ENCODE measurements around the gene DOCK10. TPM values are rescaled to one million over a fixed set of nuclear protein-coding genes. Genes with fewer than 3 reads are reported as not detected.

Gene DOCK10
- total and polyA plus RNA-seq, 2 donors (not counting 3 experiments of a cell fraction or from before 2014, with no cell fraction given), result 5.8 to 23.0 TPM

- FAIRE-seq (no peak), DNase-seq (ENCODE audit: low read depth, low spot score) (no peak)
- H3K79me2 ChIP-seq (ENCODE audit: control insufficient read depth, insufficient read depth, low read length), result no peaks in the 10 kb centered on the region
- CTCF ChIA-PET, result interaction anchor here (0.8 kb wide), 1 partner anchor 271 kb away, joined by 3 read pairs; no protein-coding TSS in a partner anchor
- peaks cover 6% of the 10 kb centered on the region for H3K4me1 ChIP-seq (ENCODE audit: control insufficient read depth, extremely low read depth, insufficient read depth, low read length)
- intact Hi-C loops (cut with micrococcal nuclease), result no loop called here
- no peak overlapping the region for H3K9ac ChIP-seq (replicated peaks; ENCODE audit: extremely low read depth, insufficient read depth, low read length)
- H3K36me3 ChIP-seq (ENCODE audit: control insufficient read depth in 2 of 2, extremely low read depth in 1 of 2, insufficient read depth in 2 of 2, low read length in 2 of 2), result no peaks in the 10 kb centered on the region
- no peaks in the 10 kb centered on the region for H3K9me1 ChIP-seq (replicated peaks; ENCODE audit: control insufficient read depth, extremely low read depth, insufficient read depth, low read length)
- POLR2A ChIA-PET, result no interaction called here
- no peak overlapping the region for H3K27ac ChIP-seq (ENCODE audit: insufficient read depth, low read depth, low read length)
- no peaks in the 10 kb centered on the region for H4K20me1 ChIP-seq (replicated peaks; ENCODE audit: control insufficient read depth, extremely low read depth, insufficient read depth, low read length)
- H3K27me3 ChIP-seq (ENCODE audit: control insufficient read depth in 2 of 2, insufficient read depth in 2 of 2, low read length in 2 of 2), result peaks cover 26 to 40% of the 10 kb centered on the region in 2 experiments
- H3K4me3 ChIP-seq (replicated peaks in 1 of 3; ENCODE audit: insufficient read depth in 1 of 3, low read depth in 1 of 3, low read length in 3 of 3), result peak overlapping the region; percentile 11 to 50 (median 31)
- peak overlapping the region; percentile 40 for H3K4me2 ChIP-seq (ENCODE audit: insufficient read depth, low read length)
- peak overlapping the region; percentile 77 for H2AFZ ChIP-seq (ENCODE audit: low read depth, low read length)
- no TSS peak for BruUV-seq (replicated peaks)
- dilution Hi-C loops (cut with MboI; ENCODE audit: extremely low pct_ligation_motif_present, low sequenced_read_pairs), result no loop called here
- no peaks in the 10 kb centered on the region for H3K9me3 ChIP-seq (replicated peaks; ENCODE audit: control insufficient read depth, insufficient read depth, low read length)
- no peak for TF ChIP-seq POLR2AphosphoS5 (IDR thresholded peaks at IDR 0.05; ENCODE audit: insufficient read depth, low read depth, low read length)
- no peak for TF ChIP-seq MYC (IDR thresholded peaks at IDR 0.05; ENCODE audit: low read depth, low read length)
- no peak for TF ChIP-seq FOS (IDR thresholded peaks at IDR 0.05; ENCODE audit: borderline replicate concordance, insufficient read depth, low read length)
- no peak for TF ChIP-seq EZH2 (IDR thresholded peaks at IDR 0.05; ENCODE audit: borderline replicate concordance, low read depth, low read length, severe bottlenecking)
- TF ChIP-seq GATA2 (IDR thresholded peaks at IDR 0.05; ENCODE audit: insufficient read depth, insufficient read length, low read depth, low read length), result no peak
- TF ChIP-seq, protein P1, sequence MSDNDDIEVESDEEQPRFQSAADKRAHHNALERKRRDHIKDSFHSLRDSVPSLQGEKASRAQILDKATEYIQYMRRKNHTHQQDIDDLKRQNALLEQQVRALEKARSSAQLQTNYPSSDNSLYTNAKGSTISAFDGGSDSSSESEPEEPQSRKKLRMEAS (IDR thresholded peaks at IDR 0.05; ENCODE audit: insufficient read depth, insufficient read length), result no peak
- TF ChIP-seq JUN (IDR thresholded peaks at IDR 0.05; ENCODE audit: borderline replicate concordance, insufficient read depth, insufficient read length, low read depth), result no peak
- TF ChIP-seq, protein P2, sequence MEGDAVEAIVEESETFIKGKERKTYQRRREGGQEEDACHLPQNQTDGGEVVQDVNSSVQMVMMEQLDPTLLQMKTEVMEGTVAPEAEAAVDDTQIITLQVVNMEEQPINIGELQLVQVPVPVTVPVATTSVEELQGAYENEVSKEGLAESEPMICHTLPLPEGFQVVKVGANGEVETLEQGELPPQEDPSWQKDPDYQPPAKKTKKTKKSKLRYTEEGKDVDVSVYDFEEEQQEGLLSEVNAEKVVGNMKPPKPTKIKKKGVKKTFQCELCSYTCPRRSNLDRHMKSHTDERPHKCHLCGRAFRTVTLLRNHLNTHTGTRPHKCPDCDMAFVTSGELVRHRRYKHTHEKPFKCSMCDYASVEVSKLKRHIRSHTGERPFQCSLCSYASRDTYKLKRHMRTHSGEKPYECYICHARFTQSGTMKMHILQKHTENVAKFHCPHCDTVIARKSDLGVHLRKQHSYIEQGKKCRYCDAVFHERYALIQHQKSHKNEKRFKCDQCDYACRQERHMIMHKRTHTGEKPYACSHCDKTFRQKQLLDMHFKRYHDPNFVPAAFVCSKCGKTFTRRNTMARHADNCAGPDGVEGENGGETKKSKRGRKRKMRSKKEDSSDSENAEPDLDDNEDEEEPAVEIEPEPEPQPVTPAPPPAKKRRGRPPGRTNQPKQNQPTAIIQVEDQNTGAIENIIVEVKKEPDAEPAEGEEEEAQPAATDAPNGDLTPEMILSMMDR (IDR thresholded peaks at IDR 0.05; ENCODE audit: extremely low read depth in 1 of 2, insufficient read depth in 1 of 2, low read depth in 1 of 2, low read length in 2 of 2), result no peak
- TF ChIP-seq POLR2A (IDR thresholded peaks at IDR 0.05; ENCODE audit: low read depth, low read length), result no peak
Observed at GRCh38 chr2:225042800-225043167, 516 bp upstream of the DOCK10 start.
